ENCODE measurements around the gene CCDC91. TPM values are rescaled to one million over a fixed set of nuclear protein-coding genes. Genes with fewer than 3 reads are reported as not detected.

CCDC91 gene
- total RNA-seq, 2 donors from 2014 or later, result 37.9 to 40.7 TPM

DNA sequence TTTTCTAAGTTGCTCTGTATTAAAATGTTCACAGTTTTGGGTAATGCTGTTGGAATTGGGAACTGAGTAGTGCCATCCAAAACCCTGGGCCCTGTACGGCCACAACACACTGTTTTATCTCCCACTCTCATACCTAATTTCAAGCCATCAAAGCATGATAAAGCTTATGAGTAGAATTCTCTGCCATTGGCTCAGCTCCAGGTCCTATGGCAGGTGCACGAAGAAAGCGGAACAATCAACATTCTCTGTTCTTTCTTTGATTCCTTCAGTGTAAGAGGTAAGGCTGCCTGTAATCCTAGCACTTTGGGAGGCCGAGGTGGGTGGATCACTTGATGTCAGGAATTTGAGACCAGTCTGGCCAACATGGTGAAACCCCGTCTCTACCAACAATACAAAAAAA is 394.9 kb downstream of the CCDC91 start:
- no peak for DNase-seq (ENCODE audit: low spot score)
- intact Hi-C loops (cut with DNase I), result no loop called here

DNA sequence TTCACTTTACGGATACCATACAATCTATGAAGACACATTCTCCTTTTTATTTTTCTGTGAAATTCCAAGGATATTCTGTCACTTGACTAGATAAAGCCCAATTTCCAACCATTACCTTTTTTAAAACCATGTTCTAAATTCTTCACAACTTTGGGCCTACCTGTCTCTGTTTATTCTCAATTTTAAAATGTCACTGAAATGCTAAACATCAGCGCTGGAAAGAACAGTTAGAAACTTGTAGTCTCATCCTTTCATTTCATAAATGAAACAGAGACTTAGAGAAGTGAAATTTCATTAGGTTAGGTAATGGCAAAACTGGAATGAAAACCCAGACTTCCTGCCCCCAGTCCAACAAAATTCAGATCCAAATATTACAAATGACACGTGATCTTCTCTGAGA is 396.2 kb downstream of the CCDC91 start:
- DNase-seq (ENCODE audit: low spot score), result no peak
- intact Hi-C loops (cut with DNase I), result no loop called here

DNA sequence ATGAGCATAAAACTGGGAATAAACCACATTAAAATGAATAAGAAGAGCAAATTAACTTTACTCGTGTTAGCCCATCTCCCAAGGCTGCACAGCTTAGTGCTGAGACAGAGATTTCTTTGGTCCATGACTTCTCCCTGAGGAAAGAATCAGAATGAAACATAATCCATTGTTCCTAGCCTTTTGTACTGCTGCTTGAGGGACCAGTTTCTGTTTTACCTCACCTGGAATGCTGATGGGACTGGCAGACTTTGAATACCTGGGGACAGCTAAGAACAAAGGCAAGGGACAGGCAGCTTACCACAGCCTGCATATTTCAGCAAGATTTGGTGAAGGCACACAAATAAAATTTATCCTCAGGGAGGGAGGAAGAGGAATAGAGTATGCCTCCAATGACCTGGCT is 401.6 kb downstream of the CCDC91 start:
- intact Hi-C loops (cut with DNase I), result no loop called here
- no peak for DNase-seq (ENCODE audit: low spot score)

Other genes starting within 250 kb of the CCDC91 start
- gene PTHLH, start 217.7 kb upstream of the CCDC91 start, total RNA-seq, result 1 to 10 TPM; 1.8 to 2.1 TPM